ENCODE data around the gene IRAK2. TPM values are rescaled to one million over a fixed set of nuclear protein-coding genes. Genes with fewer than 3 reads are reported as not detected.

The IRAK2 gene
- total RNA-seq, 1 experiment from 2014 or later, result 0.61 TPM

- Histone ChIP-seq H4K5ac (ENCODE audit: insufficient read length, low read depth, low read length) (no peak overlapping the region), H3K79me2 (ENCODE audit: insufficient read depth, low read length) (peaks cover 8% of the 10 kb centered on the region; the same call in 1 of the 2 replicates), H4K20me1 (ENCODE audit: control insufficient read depth, insufficient read depth, insufficient read length) (no peaks in the 10 kb centered on the region), H3K4me1 (ENCODE audit: insufficient read depth, low read length) (no peaks in the 10 kb centered on the region), H3K9me3 (ENCODE audit: control insufficient read depth, low read depth, low read length) (no peaks in the 10 kb centered on the region), H2BK5ac (ENCODE audit: insufficient read length, low read length) (no peak overlapping the region), H4K91ac (ENCODE audit: insufficient read length, low read depth, low read length) (no peak overlapping the region), H2BK20ac (ENCODE audit: low read depth, low read length, poor library complexity, severe bottlenecking) (no peak overlapping the region), H2BK120ac (ENCODE audit: low read depth, low read length, poor library complexity, severe bottlenecking) (no peak overlapping the region), H3K23ac (ENCODE audit: insufficient read length, low read depth, low read length) (no peak overlapping the region), H2AK5ac (ENCODE audit: insufficient read length, low read length) (no peak overlapping the region), H4K8ac (replicated peaks; ENCODE audit: insufficient read length, low read depth, low read length) (no peak overlapping the region), H2AFZ (ENCODE audit: low read length) (no peak overlapping the region), H3K18ac (ENCODE audit: insufficient read length, low read depth, low read length) (no peak overlapping the region), H3K79me1 (ENCODE audit: insufficient read depth, low read depth, low read length, poor library complexity, severe bottlenecking) (peaks cover 4% of the 10 kb centered on the region), H3K23me2 (ENCODE audit: insufficient read length, low read depth, low read length, poor library complexity, severe bottlenecking) (no peaks in the 10 kb centered on the region), H3K56ac (ENCODE audit: insufficient read length, low read depth, low read length) (no peak overlapping the region), H3K4me2 (ENCODE audit: insufficient read depth, insufficient read length, low read length) (no peak overlapping the region), H3K27ac (ENCODE audit: insufficient read length, low read depth, low read length) (no peak overlapping the region), H3K4ac (ENCODE audit: low read depth, low read length) (no peak overlapping the region), H2BK15ac (ENCODE audit: low read depth, low read length) (no peak overlapping the region), H3K27me3 (ENCODE audit: insufficient read depth, low read length) (no peaks in the 10 kb centered on the region), H3K14ac (ENCODE audit: insufficient read depth, low read length) (no peak overlapping the region), H3K9ac (ENCODE audit: extremely low read depth, insufficient read length, low read length) (no peak overlapping the region), H3T11ph (ENCODE audit: low read length) (no peak overlapping the region), H2BK12ac (ENCODE audit: insufficient read length, low read depth, low read length) (no peak overlapping the region)
- DNase-seq, result no peak
- TF ChIP-seq, protein P1, sequence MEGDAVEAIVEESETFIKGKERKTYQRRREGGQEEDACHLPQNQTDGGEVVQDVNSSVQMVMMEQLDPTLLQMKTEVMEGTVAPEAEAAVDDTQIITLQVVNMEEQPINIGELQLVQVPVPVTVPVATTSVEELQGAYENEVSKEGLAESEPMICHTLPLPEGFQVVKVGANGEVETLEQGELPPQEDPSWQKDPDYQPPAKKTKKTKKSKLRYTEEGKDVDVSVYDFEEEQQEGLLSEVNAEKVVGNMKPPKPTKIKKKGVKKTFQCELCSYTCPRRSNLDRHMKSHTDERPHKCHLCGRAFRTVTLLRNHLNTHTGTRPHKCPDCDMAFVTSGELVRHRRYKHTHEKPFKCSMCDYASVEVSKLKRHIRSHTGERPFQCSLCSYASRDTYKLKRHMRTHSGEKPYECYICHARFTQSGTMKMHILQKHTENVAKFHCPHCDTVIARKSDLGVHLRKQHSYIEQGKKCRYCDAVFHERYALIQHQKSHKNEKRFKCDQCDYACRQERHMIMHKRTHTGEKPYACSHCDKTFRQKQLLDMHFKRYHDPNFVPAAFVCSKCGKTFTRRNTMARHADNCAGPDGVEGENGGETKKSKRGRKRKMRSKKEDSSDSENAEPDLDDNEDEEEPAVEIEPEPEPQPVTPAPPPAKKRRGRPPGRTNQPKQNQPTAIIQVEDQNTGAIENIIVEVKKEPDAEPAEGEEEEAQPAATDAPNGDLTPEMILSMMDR (conservative IDR thresholded peaks at IDR 0.05), result no peak
- Mint-ChIP-seq H3K4me3 (no peak overlapping the region), H3K36me3 (ENCODE audit: insufficient read depth in 1 of 3, low read depth in 3 of 3) (peaks cover 13 to 65% (median 34%) of the 10 kb centered on the region in 3 experiments; a peak in 6 of 7 replicates), H3K9me3 (no peaks in the 10 kb centered on the region), H3K4me1 (peaks cover 0 to 2% of the 10 kb centered on the region in 2 experiments; a peak in 1 of 4 replicates), H3K27ac (peak overlapping the region in 1 of 3 experiments; percentile 53; a peak in 1 of 7 replicates), H3K27me3 (ENCODE audit: low read depth) (no peaks in the 10 kb centered on the region; the same call in 1 of the 2 replicates)
- no CpG with 5 or more reads among the region's 2 CpGs for WGBS (ENCODE audit: extremely low coverage, insufficient read length, low lambda C conversion rate)
Observed at GRCh38 chr3:10272977-10273376, 108.3 kb downstream of the IRAK2 start.

Measured in H9 (cell line).